ENCODE data around the gene TOGARAM2.

Gene TOGARAM2

DNA sequence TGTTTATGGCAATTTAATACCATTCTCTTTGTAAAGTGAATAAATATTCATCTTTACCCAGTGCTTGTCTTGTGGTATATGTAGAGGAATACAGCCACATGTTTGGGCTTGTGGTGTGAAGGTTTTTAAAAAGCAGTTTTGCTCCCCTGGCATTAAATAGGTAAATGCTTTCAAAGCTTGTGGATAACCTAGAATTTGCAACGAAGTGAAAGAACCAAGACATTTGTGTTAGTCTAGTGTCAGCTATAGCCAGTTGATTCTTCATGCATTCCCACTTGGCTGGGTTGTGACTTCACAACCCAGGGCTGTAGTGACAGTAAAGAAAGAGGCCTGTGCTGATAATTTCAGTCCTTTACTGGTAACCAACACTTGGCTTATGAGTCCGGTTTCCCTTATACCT is 32.9 kb upstream of the TOGARAM2 start:
- TF ChIP-seq CREB1 (IDR thresholded peaks at IDR 0.05; ENCODE audit: low read depth) (no peak), ZBTB7A (IDR thresholded peaks at IDR 0.05; ENCODE audit: low read depth) (no peak), TCF12 (IDR thresholded peaks at IDR 0.05; ENCODE audit: low read depth) (no peak)
- TF ChIP-seq, protein P1, sequence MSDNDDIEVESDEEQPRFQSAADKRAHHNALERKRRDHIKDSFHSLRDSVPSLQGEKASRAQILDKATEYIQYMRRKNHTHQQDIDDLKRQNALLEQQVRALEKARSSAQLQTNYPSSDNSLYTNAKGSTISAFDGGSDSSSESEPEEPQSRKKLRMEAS (IDR thresholded peaks at IDR 0.05) = no peak

- no peak for TF ChIP-seq TEAD4 (IDR thresholded peaks at IDR 0.05)
- TF ChIP-seq TCF12 (IDR thresholded peaks at IDR 0.05; ENCODE audit: low read depth) = no peak
- TF ChIP-seq ZBTB7A (IDR thresholded peaks at IDR 0.05; ENCODE audit: low read depth) = no peak
- TF ChIP-seq EGR1 (IDR thresholded peaks at IDR 0.05) = no peak
- TF ChIP-seq, protein P1 (IDR thresholded peaks at IDR 0.05) = no peak
- TF ChIP-seq, protein P2, sequence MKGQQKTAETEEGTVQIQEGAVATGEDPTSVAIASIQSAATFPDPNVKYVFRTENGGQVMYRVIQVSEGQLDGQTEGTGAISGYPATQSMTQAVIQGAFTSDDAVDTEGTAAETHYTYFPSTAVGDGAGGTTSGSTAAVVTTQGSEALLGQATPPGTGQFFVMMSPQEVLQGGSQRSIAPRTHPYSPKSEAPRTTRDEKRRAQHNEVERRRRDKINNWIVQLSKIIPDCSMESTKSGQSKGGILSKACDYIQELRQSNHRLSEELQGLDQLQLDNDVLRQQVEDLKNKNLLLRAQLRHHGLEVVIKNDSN (IDR thresholded peaks at IDR 0.05) = no peak
- no peak for TF ChIP-seq YY1 (IDR thresholded peaks at IDR 0.05; ENCODE audit: low read depth)
- TF ChIP-seq FOXM1 (IDR thresholded peaks at IDR 0.05; ENCODE audit: borderline replicate concordance, low read depth) = no peak
- TF ChIP-seq, protein P3, sequence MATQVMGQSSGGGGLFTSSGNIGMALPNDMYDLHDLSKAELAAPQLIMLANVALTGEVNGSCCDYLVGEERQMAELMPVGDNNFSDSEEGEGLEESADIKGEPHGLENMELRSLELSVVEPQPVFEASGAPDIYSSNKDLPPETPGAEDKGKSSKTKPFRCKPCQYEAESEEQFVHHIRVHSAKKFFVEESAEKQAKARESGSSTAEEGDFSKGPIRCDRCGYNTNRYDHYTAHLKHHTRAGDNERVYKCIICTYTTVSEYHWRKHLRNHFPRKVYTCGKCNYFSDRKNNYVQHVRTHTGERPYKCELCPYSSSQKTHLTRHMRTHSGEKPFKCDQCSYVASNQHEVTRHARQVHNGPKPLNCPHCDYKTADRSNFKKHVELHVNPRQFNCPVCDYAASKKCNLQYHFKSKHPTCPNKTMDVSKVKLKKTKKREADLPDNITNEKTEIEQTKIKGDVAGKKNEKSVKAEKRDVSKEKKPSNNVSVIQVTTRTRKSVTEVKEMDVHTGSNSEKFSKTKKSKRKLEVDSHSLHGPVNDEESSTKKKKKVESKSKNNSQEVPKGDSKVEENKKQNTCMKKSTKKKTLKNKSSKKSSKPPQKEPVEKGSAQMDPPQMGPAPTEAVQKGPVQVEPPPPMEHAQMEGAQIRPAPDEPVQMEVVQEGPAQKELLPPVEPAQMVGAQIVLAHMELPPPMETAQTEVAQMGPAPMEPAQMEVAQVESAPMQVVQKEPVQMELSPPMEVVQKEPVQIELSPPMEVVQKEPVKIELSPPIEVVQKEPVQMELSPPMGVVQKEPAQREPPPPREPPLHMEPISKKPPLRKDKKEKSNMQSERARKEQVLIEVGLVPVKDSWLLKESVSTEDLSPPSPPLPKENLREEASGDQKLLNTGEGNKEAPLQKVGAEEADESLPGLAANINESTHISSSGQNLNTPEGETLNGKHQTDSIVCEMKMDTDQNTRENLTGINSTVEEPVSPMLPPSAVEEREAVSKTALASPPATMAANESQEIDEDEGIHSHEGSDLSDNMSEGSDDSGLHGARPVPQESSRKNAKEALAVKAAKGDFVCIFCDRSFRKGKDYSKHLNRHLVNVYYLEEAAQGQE (IDR thresholded peaks at IDR 0.05; ENCODE audit: low read depth) = no peak
- TF ChIP-seq RAD21 (IDR thresholded peaks at IDR 0.05; ENCODE audit: low read depth) = no peak
- no peak for TF ChIP-seq CREB1 (IDR thresholded peaks at IDR 0.05; ENCODE audit: low read depth)
These were observed 31.9 kb upstream of the TOGARAM2 start for GRCh38 chr2:28949190-28949589.

GRCh38 chr2:28949617-28950305 is 31.3 kb upstream of the TOGARAM2 start:
- no peak for TF ChIP-seq RAD21 (IDR thresholded peaks at IDR 0.05; ENCODE audit: low read depth)
- 0 out of 2 replicates have a peak, but pooled peaks have one; percentile 10 for TF ChIP-seq CEBPB (IDR thresholded peaks at IDR 0.05)

DNA sequence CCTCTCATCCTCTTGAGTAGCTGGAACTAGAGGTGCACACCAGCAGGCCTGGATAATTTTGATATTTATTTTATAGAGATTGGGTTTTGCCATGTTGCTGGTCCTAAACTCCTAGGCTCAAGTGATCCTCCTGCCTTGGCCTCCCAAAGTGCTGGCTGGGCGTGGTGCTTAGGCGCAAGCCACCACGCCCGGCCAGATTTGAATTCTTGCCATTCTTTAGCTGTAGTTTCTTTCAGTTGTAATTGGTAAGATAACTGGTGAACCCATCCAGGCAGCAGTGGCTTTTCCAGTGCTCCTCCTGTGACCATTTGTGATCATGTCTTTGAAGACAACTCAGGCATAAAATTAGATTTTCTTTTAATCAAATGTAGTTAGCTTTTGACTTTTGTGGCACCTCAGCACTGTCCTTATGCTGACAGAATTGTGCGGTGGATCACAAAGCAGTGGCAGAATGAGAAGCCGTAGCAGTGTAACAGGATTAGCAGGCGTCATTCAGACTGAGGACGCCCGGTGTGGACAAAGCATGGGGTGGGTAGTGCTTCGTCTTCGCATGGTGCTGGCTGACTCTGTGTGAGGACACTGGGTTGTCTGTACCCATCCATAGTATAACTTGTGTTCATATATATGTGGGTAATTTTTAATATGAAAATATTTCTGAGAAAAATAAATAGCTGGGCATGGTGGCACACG is 30.0 kb upstream of the TOGARAM2 start:
- TF ChIP-seq TCF12 (IDR thresholded peaks at IDR 0.05; ENCODE audit: low read depth) (no peak), TEAD4 (IDR thresholded peaks at IDR 0.05) (0 out of 2 replicates have a peak, but pooled peaks have one; percentile 7), RAD21 (IDR thresholded peaks at IDR 0.05; ENCODE audit: low read depth) (no peak), EP300 (IDR thresholded peaks at IDR 0.05; ENCODE audit: borderline replicate concordance) (no peak), CEBPB (IDR thresholded peaks at IDR 0.05) (no peak)
- TF ChIP-seq, protein P3 (IDR thresholded peaks at IDR 0.05; ENCODE audit: low read depth) = no peak

- no peak for TF ChIP-seq NFIC (IDR thresholded peaks at IDR 0.05)
- no peak for TF ChIP-seq EGR1 (IDR thresholded peaks at IDR 0.05)
- no peak for TF ChIP-seq CREB1 (IDR thresholded peaks at IDR 0.05; ENCODE audit: low read depth)
- TF ChIP-seq TAF1 (IDR thresholded peaks at IDR 0.05; ENCODE audit: low read depth) = no peak
- TF ChIP-seq, protein P3 (IDR thresholded peaks at IDR 0.05; ENCODE audit: low read depth) = no peak
- no peak for TF ChIP-seq CEBPB (IDR thresholded peaks at IDR 0.05)
- TF ChIP-seq TEAD4 (IDR thresholded peaks at IDR 0.05) = no peak
- TF ChIP-seq, protein P1 (IDR thresholded peaks at IDR 0.05) = no peak
- TF ChIP-seq RAD21 (IDR thresholded peaks at IDR 0.05; ENCODE audit: low read depth) = no peak
- no peak for TF ChIP-seq YY1 (IDR thresholded peaks at IDR 0.05; ENCODE audit: low read depth)
- TF ChIP-seq FOXM1 (IDR thresholded peaks at IDR 0.05; ENCODE audit: borderline replicate concordance, low read depth) = no peak
- TF ChIP-seq ZBTB7A (IDR thresholded peaks at IDR 0.05; ENCODE audit: low read depth) = no peak
- TF ChIP-seq, protein P2 (IDR thresholded peaks at IDR 0.05) = no peak
- no peak for TF ChIP-seq TCF12 (IDR thresholded peaks at IDR 0.05; ENCODE audit: low read depth)
- no peak for TF ChIP-seq EP300 (IDR thresholded peaks at IDR 0.05; ENCODE audit: borderline replicate concordance)
These were observed 28.9 kb upstream of the TOGARAM2 start for GRCh38 chr2:28951910-28952835.
